HG02943 (cell line): ENCODE results near the gene DEUP1.

Source experiments
- ATAC-seq: cut with Tn5 transposase; IDR thresholded peaks from one replicate; pipeline ENCODE4 v1.9.1; 2021; ENCODE audit warnings: mild to moderate bottlenecking, low read depth, moderate library complexity; ENCODE audit not compliant: unreplicated experiment

Gene DEUP1

GRCh38 chr11:93468290-93468689 is 137.7 kb downstream of the DEUP1 start:
- ATAC-seq, result no peak

GRCh38 chr11:93474123-93474522 is 143.6 kb downstream of the DEUP1 start:
- no peak for ATAC-seq

GRCh38 chr11:93476796-93477195 is 146.3 kb downstream of the DEUP1 start:
- no peak for ATAC-seq

GRCh38 chr11:93477684-93478234 is 147.2 kb downstream of the DEUP1 start:
- ATAC-seq, result no peak

GRCh38 chr11:93478841-93479240 is 148.3 kb downstream of the DEUP1 start:
- ATAC-seq, result no peak

GRCh38 chr11:93480256-93480655 is 149.7 kb downstream of the DEUP1 start:
- ATAC-seq, result no peak

- ATAC-seq, result no peak
Measured at GRCh38 chr11:93480756-93481155, 150.2 kb downstream of the DEUP1 start.

- no peak for ATAC-seq
Measured at GRCh38 chr11:93481279-93481678, 150.7 kb downstream of the DEUP1 start.

GRCh38 chr11:93481696-93482095 is 151.2 kb downstream of the DEUP1 start:
- ATAC-seq, result no peak

GRCh38 chr11:93482556-93482955 is 152.0 kb downstream of the DEUP1 start:
- no peak for ATAC-seq

GRCh38 chr11:93484716-93485115 is 154.2 kb downstream of the DEUP1 start:
- no peak for ATAC-seq

GRCh38 chr11:93485983-93486382 is 155.4 kb downstream of the DEUP1 start:
- no peak for ATAC-seq

- no peak for ATAC-seq
Measured at GRCh38 chr11:93487032-93487483, 156.5 kb downstream of the DEUP1 start.
